Epithelial cell of proximal tubule (primary cell): Measurements from ENCODE around the gene PRKCE. TPM values are rescaled to one million over a fixed set of nuclear protein-coding genes. Genes with fewer than 3 reads are reported as not detected.

Experiments used
- DNase-seq: peaks from one replicate; pipeline ENCODE4 v3.0.0-alpha.2; 2011; ENCODE audit warnings: low read depth
- H3K4me3 ChIP-seq: 2 replicates; pipeline ENCODE4 v1.5.1; 2011; ENCODE audit warnings: low read depth, mild to moderate bottlenecking, low read length
- CTCF ChIP-seq: conservative IDR thresholded peaks from 2 replicates; pipeline ENCODE4 v1.5.1; 2012; ENCODE audit warnings: low read depth, mild to moderate bottlenecking, low read length
- total RNA-seq: library from RNA; depleted of rRNA; stranded (reverse); fragments of >200 nt; gene quantifications from 2 replicates; pipeline ENCODE4 v1.2.3, GENCODE V29; 2015

PRKCE gene
- total RNA-seq, 1 donor from 2014 or later = 2.5 TPM

GRCh38 chr2:46136481-46136880 is 485.0 kb downstream of the PRKCE start:
- no peak for DNase-seq
- H3K4me3 ChIP-seq = no peak overlapping the region
- no peak for TF ChIP-seq CTCF

GRCh38 chr2:46136953-46137352 is 485.5 kb downstream of the PRKCE start:
- no peak overlapping the region for H3K4me3 ChIP-seq
- DNase-seq = no peak
- TF ChIP-seq CTCF = no peak

- no peak for DNase-seq
- no peak for TF ChIP-seq CTCF
- H3K4me3 ChIP-seq = no peak overlapping the region
These were observed 491.3 kb downstream of the PRKCE start for GRCh38 chr2:46142546-46143428.

GRCh38 chr2:46143429-46144132 is 492.1 kb downstream of the PRKCE start:
- DNase-seq = no peak
- TF ChIP-seq CTCF = no peak
- no peak overlapping the region for H3K4me3 ChIP-seq

GRCh38 chr2:46144133-46144800 is 492.8 kb downstream of the PRKCE start:
- no peak overlapping the region for H3K4me3 ChIP-seq
- no peak for TF ChIP-seq CTCF

GRCh38 chr2:46145017-46145416 is 493.5 kb downstream of the PRKCE start:
- no peak overlapping the region for H3K4me3 ChIP-seq
- no peak for DNase-seq
- no peak for TF ChIP-seq CTCF

More at GRCh38 chr2:46144133-46144800, 492.8 kb downstream of the PRKCE start:
- no peak for DNase-seq
